Measurements from ENCODE around the gene SLC12A4. TPM values are rescaled to one million over a fixed set of nuclear protein-coding genes. Genes with fewer than 3 reads are reported as not detected.

Gene SLC12A4
- total RNA-seq, 1 donor = 79.3 TPM

GRCh38 chr16:67926181-67926750 lies 42.2 kb downstream of the SLC12A4 start:
- Histone ChIP-seq H3K27ac (ENCODE audit: low read depth, low read length) (peak overlapping the region; percentile 5), H3K27me3 (ENCODE audit: insufficient read depth, low read length) (no peaks in the 10 kb centered on the region), H3K36me3 (ENCODE audit: insufficient read depth, low read length) (peaks cover 32% of the 10 kb centered on the region), H4K20me1 (ENCODE audit: insufficient read depth, low read length) (peaks cover 66% of the 10 kb centered on the region), H3K4me1 (ENCODE audit: insufficient read depth, low read length) (peaks cover 15% of the 10 kb centered on the region), H2AFZ (ENCODE audit: low read length) (no peak overlapping the region), H3K4me3 (ENCODE audit: insufficient read depth, low read length) (no peak overlapping the region), H3K79me2 (ENCODE audit: insufficient read depth, low read length) (peaks cover 37% of the 10 kb centered on the region), H3K4me2 (ENCODE audit: insufficient read depth, low read length) (peak overlapping the region; percentile 34), H3K9me3 (ENCODE audit: low read depth, low read length) (no peaks in the 10 kb centered on the region)
- TF ChIP-seq CTCF (IDR thresholded peaks at IDR 0.05; ENCODE audit: extremely low read depth, low read depth, low read length) = peak; percentile 22
- DNase-seq (ENCODE audit: insufficient read length, low spot score, missing footprints) = peak; percentile 96

- Histone ChIP-seq H3K9me3 (ENCODE audit: low read depth, low read length) (no peaks in the 10 kb centered on the region), H4K20me1 (ENCODE audit: insufficient read depth, low read length) (peaks cover 76% of the 10 kb centered on the region), H3K27me3 (ENCODE audit: insufficient read depth, low read length) (no peaks in the 10 kb centered on the region), H3K27ac (ENCODE audit: low read depth, low read length) (no peak overlapping the region), H3K4me2 (ENCODE audit: insufficient read depth, low read length) (no peak overlapping the region), H3K79me2 (ENCODE audit: insufficient read depth, low read length) (peaks cover 50% of the 10 kb centered on the region), H3K4me1 (ENCODE audit: insufficient read depth, low read length) (peaks cover 15% of the 10 kb centered on the region), H2AFZ (ENCODE audit: low read length) (no peak overlapping the region), H3K36me3 (ENCODE audit: insufficient read depth, low read length) (peaks cover 30% of the 10 kb centered on the region), H3K4me3 (ENCODE audit: insufficient read depth, low read length) (no peak overlapping the region)
- TF ChIP-seq CTCF (IDR thresholded peaks at IDR 0.05; ENCODE audit: extremely low read depth, low read depth, low read length) = no peak
- peak; percentile 38 for DNase-seq (ENCODE audit: insufficient read length, low spot score, missing footprints)
These were observed 44.1 kb downstream of the SLC12A4 start for GRCh38 chr16:67924140-67924906.

GRCh38 chr16:67923414-67924116 lies 44.9 kb downstream of the SLC12A4 start:
- Histone ChIP-seq H3K27ac (ENCODE audit: low read depth, low read length) (no peak overlapping the region), H3K4me3 (ENCODE audit: insufficient read depth, low read length) (no peak overlapping the region), H3K9me3 (ENCODE audit: low read depth, low read length) (no peaks in the 10 kb centered on the region), H3K36me3 (ENCODE audit: insufficient read depth, low read length) (peaks cover 27% of the 10 kb centered on the region), H4K20me1 (ENCODE audit: insufficient read depth, low read length) (peaks cover 75% of the 10 kb centered on the region), H2AFZ (ENCODE audit: low read length) (no peak overlapping the region), H3K27me3 (ENCODE audit: insufficient read depth, low read length) (no peaks in the 10 kb centered on the region), H3K4me2 (ENCODE audit: insufficient read depth, low read length) (no peak overlapping the region), H3K4me1 (ENCODE audit: insufficient read depth, low read length) (peaks cover 15% of the 10 kb centered on the region), H3K79me2 (ENCODE audit: insufficient read depth, low read length) (peaks cover 57% of the 10 kb centered on the region)
- DNase-seq (ENCODE audit: insufficient read length, low spot score, missing footprints) = peak; percentile 18
- TF ChIP-seq CTCF (IDR thresholded peaks at IDR 0.05; ENCODE audit: extremely low read depth, low read depth, low read length) = no peak

GRCh38 chr16:67922740-67923139 lies 45.7 kb downstream of the SLC12A4 start:
- TF ChIP-seq CTCF (IDR thresholded peaks at IDR 0.05; ENCODE audit: extremely low read depth, low read depth, low read length) = no peak
- no peak overlapping the region for H3K27ac ChIP-seq (ENCODE audit: low read depth, low read length)
- H3K36me3 ChIP-seq (ENCODE audit: insufficient read depth, low read length) = peaks cover 19% of the 10 kb centered on the region
- H3K4me1 ChIP-seq (ENCODE audit: insufficient read depth, low read length) = peaks cover 21% of the 10 kb centered on the region
- no peaks in the 10 kb centered on the region for H3K27me3 ChIP-seq (ENCODE audit: insufficient read depth, low read length)
- H2AFZ ChIP-seq (ENCODE audit: low read length) = no peak overlapping the region
- H4K20me1 ChIP-seq (ENCODE audit: insufficient read depth, low read length) = peaks cover 76% of the 10 kb centered on the region
- peak; percentile 49 for DNase-seq (ENCODE audit: insufficient read length, low spot score, missing footprints)
- no peak overlapping the region for H3K4me2 ChIP-seq (ENCODE audit: insufficient read depth, low read length)
- H3K9me3 ChIP-seq (ENCODE audit: low read depth, low read length) = no peaks in the 10 kb centered on the region
- H3K79me2 ChIP-seq (ENCODE audit: insufficient read depth, low read length) = peaks cover 56% of the 10 kb centered on the region
- H3K4me3 ChIP-seq (ENCODE audit: insufficient read depth, low read length) = no peak overlapping the region

Measured in osteoblast (primary cell).